ENCODE results near the gene ENTREP1.

Gene ENTREP1

DNA sequence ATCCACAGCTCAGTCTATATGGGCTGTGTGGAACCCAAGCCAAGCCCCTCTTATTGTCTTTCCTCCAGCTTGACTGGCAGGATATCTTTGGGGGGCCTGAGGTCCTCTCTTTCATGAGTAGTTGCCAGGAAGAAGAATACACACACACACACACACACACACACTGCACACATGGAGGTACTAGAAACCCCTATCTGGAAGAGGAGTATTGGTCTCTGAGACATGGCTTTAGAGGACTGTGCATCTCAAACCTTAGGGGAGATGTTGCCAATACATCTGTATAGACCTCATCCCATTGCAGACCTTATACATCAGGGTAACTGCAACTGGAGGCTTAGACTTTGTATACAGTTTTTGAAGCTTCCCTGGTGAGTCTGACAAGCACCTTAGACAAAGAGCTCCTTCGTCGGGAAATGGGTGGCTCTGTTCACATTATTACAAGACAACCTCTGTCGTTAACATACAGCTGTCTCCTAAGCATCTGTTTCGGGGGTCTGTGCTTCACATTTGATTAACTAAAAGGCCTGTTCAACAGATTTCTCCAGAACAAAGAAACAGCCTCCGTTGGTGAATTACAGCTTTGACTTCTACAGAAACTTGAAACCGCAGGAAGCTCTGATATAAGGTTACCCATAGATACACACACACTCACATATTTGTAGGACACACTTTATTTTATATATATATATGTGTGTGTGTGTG, 5.5 kb upstream of the ENTREP1 start:
- DNase-seq, result no peak

DNA sequence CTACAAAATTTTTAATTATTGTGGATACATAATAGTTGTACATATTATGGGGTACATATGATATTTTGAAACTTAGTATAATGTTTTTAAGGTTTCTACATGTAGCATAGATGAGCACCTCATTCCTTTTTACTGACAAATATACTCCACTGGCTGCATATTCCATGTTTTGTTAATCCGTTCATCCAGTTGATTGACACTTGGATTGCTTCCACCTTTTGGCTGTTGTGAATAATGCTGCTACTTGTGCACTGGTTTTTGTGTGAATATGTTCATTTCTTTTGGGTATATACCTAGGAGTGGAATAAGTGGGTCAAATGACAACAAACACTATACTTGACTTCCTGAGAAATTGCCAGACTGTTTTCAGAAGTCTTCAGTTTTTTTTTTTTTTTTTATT, 2.8 kb upstream of the ENTREP1 start:
- no peak for DNase-seq

DNA sequence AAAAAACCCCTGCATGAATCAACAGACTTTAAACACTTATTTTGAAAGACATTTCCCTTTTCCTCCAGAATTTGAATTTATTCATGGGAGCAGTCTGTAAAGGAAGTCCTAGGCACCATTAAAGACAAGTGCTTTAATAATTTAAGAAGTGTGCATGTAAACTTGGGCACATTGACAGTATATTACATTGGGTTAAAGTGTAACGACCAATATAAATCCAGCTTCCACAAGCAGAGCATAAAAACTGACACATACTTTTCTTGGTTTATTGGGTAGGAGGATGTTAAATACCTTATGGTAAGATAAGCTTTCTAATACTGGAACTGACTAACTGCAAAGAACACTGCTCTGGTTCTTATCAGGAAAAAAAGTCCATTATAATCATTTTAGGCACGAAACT, 1.2 kb upstream of the ENTREP1 start:
- DNase-seq, result no peak

- DNase-seq, result no peak
Observed at GRCh38 chr9:69325409-69326212, 596 bp downstream of the ENTREP1 start.

- no peak for DNase-seq
Observed at GRCh38 chr9:69326261-69326660, 1.2 kb downstream of the ENTREP1 start.

GRCh38 chr9:69330580-69330979, 5.6 kb downstream of the ENTREP1 start:
- no peak for DNase-seq

DNA sequence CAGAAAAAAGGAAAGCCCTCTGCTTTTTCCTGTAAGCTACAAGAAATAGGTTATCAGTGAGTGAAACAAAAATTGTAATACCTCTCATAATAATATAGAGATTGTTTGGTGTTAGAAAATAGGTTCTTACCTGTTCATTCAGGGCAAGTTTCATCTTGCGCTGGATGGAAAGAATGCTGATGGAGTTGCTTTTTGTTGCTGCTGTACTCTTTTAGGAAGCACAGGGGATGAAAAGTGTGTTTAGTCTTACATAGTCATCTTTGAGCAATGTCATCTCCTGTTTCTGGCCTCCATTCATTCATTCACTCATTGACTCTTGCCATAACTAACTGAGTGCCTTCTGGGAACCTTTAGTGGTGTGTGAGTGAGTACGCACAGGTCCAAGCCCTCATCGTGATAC, 6.4 kb downstream of the ENTREP1 start:
- DNase-seq, result no peak

DNA sequence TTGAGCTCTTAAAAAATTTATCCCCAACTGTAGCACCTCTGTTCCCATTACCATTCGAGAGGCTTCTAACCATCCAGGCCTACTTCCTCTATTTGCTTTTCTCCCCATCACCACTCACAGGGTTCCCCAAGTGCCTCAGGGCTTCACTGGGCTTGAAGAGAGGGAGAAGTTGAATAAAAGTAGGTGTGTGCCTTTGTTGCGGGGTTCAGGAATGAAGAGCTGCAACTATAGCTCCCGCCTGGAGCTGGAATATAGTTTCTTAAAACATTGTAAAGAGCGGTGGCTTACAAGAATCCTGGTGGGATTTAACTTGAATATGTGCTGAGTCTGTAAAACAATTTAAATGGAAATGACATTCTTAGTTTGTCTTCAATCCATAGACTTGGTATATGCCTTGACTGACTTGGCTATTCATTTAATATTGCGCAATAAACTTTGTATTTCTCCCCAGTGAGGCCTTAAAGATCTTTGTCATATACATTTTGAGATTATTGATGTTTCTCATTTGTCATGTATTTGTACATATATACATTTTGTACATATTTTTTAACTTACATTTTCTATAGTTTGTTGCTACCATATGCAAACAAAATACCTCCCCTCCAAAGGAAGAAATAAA, 7.2 kb downstream of the ENTREP1 start:
- DNase-seq, result no peak

GRCh38 chr9:69333716-69334115, 8.7 kb downstream of the ENTREP1 start:
- DNase-seq, result no peak

DNA sequence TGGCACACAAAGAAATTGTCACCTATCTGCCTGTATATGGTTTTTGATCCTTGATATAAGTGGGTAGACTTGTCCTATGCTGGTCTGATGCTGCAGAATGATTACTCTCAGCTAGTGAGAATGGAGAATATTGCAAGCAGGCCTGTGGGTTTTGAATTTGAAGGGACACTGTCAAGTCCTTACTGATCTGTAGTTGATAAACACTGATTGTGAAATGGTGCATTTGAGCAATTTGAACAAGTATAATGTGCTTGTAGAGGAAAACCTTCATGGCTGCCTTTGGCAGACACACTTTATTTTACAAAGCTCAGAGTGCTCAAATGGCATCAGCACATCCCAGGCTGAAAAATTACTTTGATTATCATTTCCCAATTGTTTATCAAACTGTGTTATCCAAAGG, 9.3 kb downstream of the ENTREP1 start:
- DNase-seq, result no peak

DNA sequence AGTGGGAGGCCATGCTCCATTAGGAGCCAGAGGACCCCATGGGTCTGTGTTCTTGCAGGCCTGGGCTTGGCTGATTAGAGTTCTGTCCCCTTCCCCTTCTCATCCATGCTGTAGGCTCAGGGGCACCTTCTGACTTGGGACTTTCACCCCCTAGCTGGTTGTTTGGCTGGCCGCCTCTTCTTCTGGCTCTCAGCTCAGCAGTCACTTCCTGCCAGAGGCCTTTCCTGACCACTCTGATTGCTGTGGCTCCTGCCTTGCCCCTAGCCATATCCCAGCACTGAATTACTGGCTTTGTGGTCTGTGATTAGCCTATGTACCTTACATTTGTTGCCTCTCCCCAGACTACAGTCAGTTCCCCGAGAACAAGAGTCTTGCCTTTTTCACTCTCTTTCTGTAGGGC, 14.6 kb downstream of the ENTREP1 start:
- DNase-seq, result no peak

GRCh38 chr9:69340631-69341030, 15.6 kb downstream of the ENTREP1 start:
- DNase-seq, result no peak

GRCh38 chr9:69342769-69343168, 17.8 kb downstream of the ENTREP1 start:
- no peak for DNase-seq

- DNase-seq, result no peak
Observed at GRCh38 chr9:69344459-69344858, 19.4 kb downstream of the ENTREP1 start.

- DNase-seq, result no peak
Observed at GRCh38 chr9:69346596-69347390, 21.8 kb downstream of the ENTREP1 start.

DNA sequence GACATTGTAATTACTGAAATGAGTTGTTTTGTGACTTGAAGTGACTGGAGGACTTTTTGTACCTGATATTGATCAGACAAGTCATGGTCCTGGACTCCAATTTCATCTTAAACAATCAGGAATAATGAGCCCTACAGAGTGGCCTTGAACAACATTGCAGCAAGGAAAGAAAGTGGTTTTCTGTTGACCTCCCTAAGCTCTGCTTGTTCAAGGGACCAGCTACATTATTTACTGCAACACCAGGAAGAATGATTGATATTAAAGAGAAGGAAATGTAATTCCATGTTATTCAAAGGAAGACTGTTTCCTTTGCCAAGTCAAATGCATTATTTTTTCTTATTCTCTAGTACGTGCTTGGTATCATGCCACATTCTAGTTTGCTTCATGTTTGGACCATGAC, 22.6 kb downstream of the ENTREP1 start:
- DNase-seq, result no peak

GRCh38 chr9:69351227-69351626, 26.2 kb downstream of the ENTREP1 start:
- DNase-seq, result no peak

DNA sequence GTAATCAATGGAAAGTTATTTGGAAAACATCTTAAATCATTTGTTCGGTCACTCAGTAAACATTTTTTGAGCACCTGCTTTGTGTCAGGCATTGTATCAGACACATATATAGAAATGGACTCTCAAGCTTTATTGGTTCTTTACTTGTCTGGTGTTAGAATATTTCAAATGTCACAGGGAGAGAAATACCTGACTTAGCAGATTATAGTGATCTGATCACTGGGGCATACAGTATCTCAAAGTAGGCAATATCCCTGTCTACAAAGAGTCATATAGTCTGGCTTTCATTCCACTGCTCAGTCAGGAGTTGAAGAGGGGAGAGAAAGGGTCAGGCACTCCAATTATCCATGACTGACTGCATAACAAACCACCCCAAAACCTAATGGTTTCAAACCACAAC, 30.2 kb downstream of the ENTREP1 start:
- DNase-seq, result no peak

- DNase-seq, result no peak
Observed at GRCh38 chr9:69357030-69357775, 32.2 kb downstream of the ENTREP1 start.

DNA sequence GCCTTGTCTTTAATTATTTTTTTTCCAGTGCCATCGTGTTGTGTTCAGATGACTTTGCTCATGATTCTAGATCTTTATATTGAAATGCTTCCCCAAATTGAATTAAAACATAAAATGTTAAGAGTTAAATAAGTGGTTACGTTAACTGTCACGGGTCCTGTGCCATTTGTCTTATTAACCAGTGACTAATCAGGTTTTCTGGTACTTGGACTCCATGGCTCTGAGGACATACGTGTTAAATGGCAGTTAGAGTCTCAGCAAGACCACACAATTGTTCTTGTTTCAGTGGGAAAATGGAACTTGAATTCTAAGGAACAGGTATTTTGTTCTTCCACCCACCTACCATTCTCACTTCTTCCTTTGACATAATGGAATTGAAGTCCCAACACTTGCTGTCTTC, 32.8 kb downstream of the ENTREP1 start:
- DNase-seq, result no peak

GRCh38 chr9:69363191-69363590, 38.2 kb downstream of the ENTREP1 start:
- no peak for DNase-seq

DNA sequence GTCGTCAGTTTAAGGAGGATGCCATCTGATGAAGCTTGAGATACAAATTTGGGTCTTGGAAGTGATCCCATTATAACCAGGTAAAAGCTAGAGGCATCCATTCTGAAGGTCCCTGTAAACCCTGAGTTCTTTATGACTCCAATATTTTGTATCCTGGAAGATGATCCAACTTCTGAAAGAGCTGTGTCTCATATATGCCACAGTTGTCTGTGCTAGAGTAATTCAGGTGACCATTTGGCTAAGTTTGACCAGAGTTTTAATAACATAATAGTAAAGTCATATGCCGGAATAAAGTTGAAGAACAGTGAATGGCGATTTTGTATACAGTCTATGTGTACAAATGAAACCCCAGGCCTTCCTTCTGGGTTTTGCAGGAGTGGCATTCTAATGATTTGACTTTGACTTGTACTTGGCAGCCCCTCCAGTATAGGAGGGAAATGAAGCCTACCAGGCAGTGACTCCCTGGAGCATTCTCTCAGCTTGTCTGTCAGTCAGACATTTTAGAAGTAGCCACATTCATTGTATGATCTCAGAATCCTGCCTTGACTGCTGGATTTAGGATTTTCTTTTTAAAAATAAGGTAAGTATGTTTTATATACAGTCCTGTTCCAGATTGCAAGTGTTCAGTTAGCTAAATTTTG, 39.6 kb downstream of the ENTREP1 start:
- DNase-seq, result no peak
